Measurements from ENCODE around the gene PRR5L. TPM values are rescaled to one million over a fixed set of nuclear protein-coding genes. Genes with fewer than 3 reads are reported as not detected.
A peak's percentile ranks its signal among the peaks of the same experiment; 100 is the strongest.

PRR5L gene
- polyA plus RNA-seq, 1 of the 3 experiments (the other 2 are of a cell fraction), result 0.46 TPM

DNA sequence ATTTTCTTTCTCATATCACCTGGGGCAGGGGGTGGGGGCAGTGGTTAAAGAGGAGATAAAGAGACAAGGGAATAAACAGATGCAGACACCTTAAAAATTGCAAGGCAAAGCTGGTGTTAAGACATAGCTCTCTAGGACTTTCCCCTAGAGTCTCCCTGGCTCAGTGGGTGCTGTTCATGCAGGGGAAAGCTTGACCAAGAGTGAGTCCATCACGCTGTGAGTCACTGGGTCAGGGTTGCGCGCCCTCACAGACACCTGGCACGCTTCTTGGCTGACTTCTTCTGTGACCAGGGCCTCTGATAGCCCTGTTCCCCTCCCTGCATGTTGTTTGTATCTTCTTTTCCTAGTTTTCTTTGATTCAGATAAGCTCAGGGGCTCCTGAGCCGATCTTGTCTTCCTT is 38.7 kb upstream of the PRR5L start:
- H3K9me2 ChIP-seq, result no peaks in the 10 kb centered on the region
- ChIA-PET POLR2A (no interaction called here), CTCF (interaction anchor here (0.8 to 4.1 kb wide), 15 partner anchors 8 to 664 kb away, joined by 3 to 40 read pairs (median 4); partner anchors contain the start of gene COMMD9)
- H3K4me2 ChIP-seq, result no peak overlapping the region
- H4K20me1 ChIP-seq (ENCODE audit: insufficient read depth), result no peaks in the 10 kb centered on the region
- H3K4me1 ChIP-seq (ENCODE audit: control insufficient read depth in 1 of 2, insufficient read depth in 2 of 2, low read depth in 1 of 2, low read length in 1 of 2), result peaks cover 0 to 18% of the 10 kb centered on the region in 2 experiments; a peak in 2 of 4 replicates
- no peak overlapping the region for H3K4me3 ChIP-seq (ENCODE audit: low read depth in 2 of 2, low read length in 1 of 2)
- no peaks in the 10 kb centered on the region for H3F3A ChIP-seq (replicated peaks; ENCODE audit: insufficient read depth)
- H2AFZ ChIP-seq (ENCODE audit: low read depth), result no peak overlapping the region
- no peak for DNase-seq
- H3K27ac ChIP-seq (ENCODE audit: low read depth in 2 of 2, low read length in 1 of 2), result no peak overlapping the region
- no peaks in the 10 kb centered on the region for H3K79me2 ChIP-seq (ENCODE audit: insufficient read depth)
- no peaks in the 10 kb centered on the region for H3K9me3 ChIP-seq
- 55% methylated on average over 5 of the region's 5 CpGs for WGBS (ENCODE audit: low lambda C conversion rate)
- TF ChIP-seq JUND (IDR thresholded peaks at IDR 0.05), result no peak
- no peak for TF ChIP-seq POLR2AphosphoS5 (IDR thresholded peaks at IDR 0.05; ENCODE audit: low read depth, low read length)
- TF ChIP-seq RAD21 (IDR thresholded peaks at IDR 0.05; ENCODE audit: low read length), result no peak
- TF ChIP-seq SMC3 (IDR thresholded peaks at IDR 0.05; ENCODE audit: low read depth, low read length), result no peak
- H3K27me3 ChIP-seq (ENCODE audit: insufficient read depth), result no peaks in the 10 kb centered on the region
- no peak overlapping the region for H3K9ac ChIP-seq
- no peaks in the 10 kb centered on the region for H3K36me3 ChIP-seq (replicated peaks in 1 of 2; ENCODE audit: control insufficient read depth in 1 of 2, insufficient read depth in 2 of 2, low read length in 1 of 2)

DNA sequence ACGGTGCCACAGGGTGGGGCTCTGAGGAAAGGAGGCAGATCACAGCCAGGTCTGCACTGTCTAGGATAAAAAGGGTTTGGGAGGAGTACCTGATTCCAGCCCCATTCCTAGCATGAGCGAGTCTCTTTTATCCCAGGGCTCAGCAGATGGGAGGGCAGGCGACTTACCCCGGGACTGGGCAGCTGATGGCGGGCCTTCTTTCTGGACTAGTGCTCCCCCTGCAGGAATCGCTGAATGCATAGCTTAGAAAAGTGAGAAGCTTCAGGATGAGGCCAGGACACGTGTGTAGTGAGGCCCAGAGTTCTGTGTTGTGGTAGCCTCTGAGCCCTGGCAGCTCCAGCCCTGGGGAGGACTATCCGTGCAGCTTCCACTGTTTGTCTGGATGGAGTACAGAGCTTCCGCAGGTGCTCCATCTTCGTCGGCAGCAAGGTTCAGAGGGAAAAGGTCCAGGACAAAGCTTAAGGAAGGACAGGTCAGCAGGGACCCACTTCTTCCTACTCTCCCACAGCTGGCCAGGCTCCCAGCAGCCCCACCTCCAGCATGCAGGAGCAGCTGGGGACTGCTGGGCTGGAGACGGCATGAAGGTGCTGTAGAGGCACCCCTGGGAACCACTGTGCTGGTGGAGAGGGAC is 37.2 kb upstream of the PRR5L start:
- Histone ChIP-seq H3K9ac (no peak overlapping the region), H3K4me2 (no peak overlapping the region), H3K4me3 (ENCODE audit: low read depth in 2 of 2, low read length in 1 of 2) (no peak overlapping the region), H3F3A (replicated peaks; ENCODE audit: insufficient read depth) (no peaks in the 10 kb centered on the region), H4K20me1 (ENCODE audit: insufficient read depth) (no peaks in the 10 kb centered on the region), H3K27me3 (ENCODE audit: insufficient read depth) (no peaks in the 10 kb centered on the region), H3K79me2 (ENCODE audit: insufficient read depth) (no peaks in the 10 kb centered on the region), H3K27ac (ENCODE audit: low read depth in 2 of 2, low read length in 1 of 2) (no peak overlapping the region), H3K9me3 (no peaks in the 10 kb centered on the region), H2AFZ (ENCODE audit: low read depth) (no peak overlapping the region), H3K9me2 (no peaks in the 10 kb centered on the region), H3K4me1 (ENCODE audit: control insufficient read depth in 1 of 2, insufficient read depth in 2 of 2, low read depth in 1 of 2, low read length in 1 of 2) (peaks cover 0 to 5% of the 10 kb centered on the region in 2 experiments; a peak in 2 of 4 replicates), H3K36me3 (replicated peaks in 1 of 2; ENCODE audit: control insufficient read depth in 1 of 2, insufficient read depth in 2 of 2, low read length in 1 of 2) (no peaks in the 10 kb centered on the region)
- peak; percentile 66 for DNase-seq
- WGBS (ENCODE audit: low lambda C conversion rate), result 71% methylated on average over 12 of the region's 12 CpGs
- ChIA-PET POLR2A (no interaction called here), CTCF (interaction anchor here (0.6 to 4.1 kb wide), 41 partner anchors 10 to 782 kb away, joined by 3 to 40 read pairs (median 4); partner anchors contain the start of gene COMMD9)
- TF ChIP-seq TAF1 (IDR thresholded peaks at IDR 0.05; ENCODE audit: borderline replicate concordance, low read depth, low read length) (no peak), CHD2 (IDR thresholded peaks at IDR 0.05; ENCODE audit: low read length, partially characterized antibody) (no peak), YY1 (IDR thresholded peaks at IDR 0.05; ENCODE audit: low read depth) (no peak), RCOR1 (IDR thresholded peaks at IDR 0.05; ENCODE audit: low read length) (no peak), MAX (IDR thresholded peaks at IDR 0.05; ENCODE audit: low read depth) (0 out of 2 replicates have a peak, but pooled peaks have one; percentile 19), RFX5 (IDR thresholded peaks at IDR 0.05; ENCODE audit: low read length) (no peak), NFIC (IDR thresholded peaks at IDR 0.05; ENCODE audit: borderline replicate concordance) (no peak), GABPA (IDR thresholded peaks at IDR 0.05; ENCODE audit: low read depth) (no peak), MEF2A (IDR thresholded peaks at IDR 0.05; ENCODE audit: borderline replicate concordance, low read depth) (no peak), ELF1 (IDR thresholded peaks at IDR 0.05) (no peak), EP300 (IDR thresholded peaks at IDR 0.05; ENCODE audit: borderline replicate concordance in 1 of 2, low read depth in 1 of 2, low read length in 1 of 2) (no peak), CTCF (IDR thresholded peaks at IDR 0.05) (peak; percentile 62), RAD21 (IDR thresholded peaks at IDR 0.05; ENCODE audit: low read length) (peak; percentile 85), TEAD4 (IDR thresholded peaks at IDR 0.05; ENCODE audit: borderline replicate concordance, insufficient read depth) (no peak), SMC3 (IDR thresholded peaks at IDR 0.05; ENCODE audit: low read depth, low read length) (peak; percentile 78), POLR2AphosphoS5 (IDR thresholded peaks at IDR 0.05; ENCODE audit: low read depth, low read length) (no peak), TCF12 (IDR thresholded peaks at IDR 0.05) (no peak), USF1 (IDR thresholded peaks at IDR 0.05; ENCODE audit: borderline replicate concordance, low read depth) (no peak), GATA2 (CRISPR knock-in tag; IDR thresholded peaks at IDR 0.05) (no peak), SIN3A (IDR thresholded peaks at IDR 0.05; ENCODE audit: borderline replicate concordance, low read depth, low read length) (no peak), FOXM1 (IDR thresholded peaks at IDR 0.05; ENCODE audit: low read depth) (no peak)
- TF ChIP-seq, protein P1, sequence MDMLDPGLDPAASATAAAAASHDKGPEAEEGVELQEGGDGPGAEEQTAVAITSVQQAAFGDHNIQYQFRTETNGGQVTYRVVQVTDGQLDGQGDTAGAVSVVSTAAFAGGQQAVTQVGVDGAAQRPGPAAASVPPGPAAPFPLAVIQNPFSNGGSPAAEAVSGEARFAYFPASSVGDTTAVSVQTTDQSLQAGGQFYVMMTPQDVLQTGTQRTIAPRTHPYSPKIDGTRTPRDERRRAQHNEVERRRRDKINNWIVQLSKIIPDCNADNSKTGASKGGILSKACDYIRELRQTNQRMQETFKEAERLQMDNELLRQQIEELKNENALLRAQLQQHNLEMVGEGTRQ (IDR thresholded peaks at IDR 0.05; ENCODE audit: borderline replicate concordance, low read depth, low read length), result no peak

Measured in SK-N-SH (cell line).